HG02870 (cell line): Measurements from ENCODE around the gene RBMS1.
A peak's percentile ranks its signal among the peaks of the same experiment; 100 is the strongest.

Source experiments
- ATAC-seq: cut with Tn5 transposase; IDR thresholded peaks from one replicate; pipeline ENCODE4 v1.9.1; 2021; ENCODE audit warnings: mild to moderate bottlenecking, moderate library complexity; ENCODE audit not compliant: unreplicated experiment

Gene RBMS1

GRCh38 chr2:160232905-160233475, 260.6 kb downstream of the RBMS1 start:
- ATAC-seq, result no peak

DNA sequence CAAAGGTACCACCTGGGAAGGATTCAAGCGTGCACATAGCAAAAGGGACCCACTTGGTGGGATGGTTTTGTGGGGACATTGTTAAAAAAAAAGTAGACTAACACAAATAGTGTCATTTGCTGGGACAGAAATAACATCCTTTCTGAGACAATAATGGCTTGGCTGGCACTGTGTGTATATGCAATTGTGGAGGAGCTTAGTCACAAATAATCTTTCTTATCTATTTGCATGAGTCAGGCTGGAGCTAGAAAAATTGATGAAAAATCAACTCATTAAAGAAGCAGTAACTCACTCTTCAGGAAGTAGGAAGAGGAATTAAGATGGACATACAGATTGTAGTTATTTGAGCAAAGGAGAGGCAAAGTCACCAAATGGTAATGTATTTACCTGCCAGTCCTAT, 264.0 kb downstream of the RBMS1 start:
- ATAC-seq, result no peak

GRCh38 chr2:160228141-160228917, 265.3 kb downstream of the RBMS1 start:
- no peak for ATAC-seq

DNA sequence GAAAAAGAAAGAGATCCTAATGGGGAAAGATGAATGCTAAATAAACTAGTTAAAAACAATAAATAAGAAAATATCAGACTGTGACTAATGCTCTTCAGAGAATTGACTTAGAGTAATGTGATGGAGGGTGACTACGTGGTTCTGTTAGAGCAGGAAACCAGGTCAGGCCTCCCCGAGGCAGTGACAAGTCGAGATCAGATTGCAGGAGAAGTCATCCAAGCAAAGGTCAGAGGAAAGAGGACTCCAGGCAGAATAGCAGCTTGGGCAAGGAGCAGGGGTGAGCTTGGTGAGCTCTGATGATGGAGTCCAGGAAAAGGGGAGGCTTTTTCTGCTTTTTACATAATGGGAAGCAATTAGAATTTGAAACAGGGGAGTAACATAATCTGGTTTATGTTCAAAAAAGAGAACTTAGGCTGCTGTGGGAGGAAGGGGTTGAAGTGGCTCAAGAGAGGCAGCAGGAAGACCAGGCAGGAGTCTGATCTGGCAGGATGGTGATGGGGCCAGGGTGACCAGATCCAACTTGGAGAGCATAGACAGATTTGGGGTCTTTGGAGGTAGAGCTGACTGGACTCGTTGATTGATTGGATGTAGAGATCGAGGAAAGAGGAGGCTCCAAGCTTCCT, 266.2 kb downstream of the RBMS1 start:
- ATAC-seq, result no peak

GRCh38 chr2:160226367-160226766, 267.2 kb downstream of the RBMS1 start:
- ATAC-seq, result no peak

GRCh38 chr2:160225722-160226121, 267.9 kb downstream of the RBMS1 start:
- no peak for ATAC-seq

DNA sequence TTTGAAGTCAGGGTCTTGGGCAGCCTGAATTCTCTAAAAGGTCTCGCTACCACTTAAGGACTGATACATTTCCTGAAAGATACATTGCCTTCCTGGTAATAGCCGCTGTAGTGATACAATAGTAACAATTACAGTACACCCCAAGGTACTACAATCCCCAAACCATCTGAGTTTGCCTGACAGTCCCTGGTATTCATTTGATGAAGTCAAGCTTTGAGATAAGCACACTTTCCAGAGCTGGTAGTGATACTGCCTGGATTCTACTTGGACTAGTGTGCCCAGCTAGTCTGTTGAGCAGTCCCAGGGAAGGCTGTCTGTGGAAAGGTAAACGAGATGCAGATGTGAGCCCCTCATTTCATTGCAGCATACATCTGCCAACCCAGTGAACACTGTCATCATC, 269.1 kb downstream of the RBMS1 start:
- peak; percentile 17 for ATAC-seq

GRCh38 chr2:160224060-160224459, 269.5 kb downstream of the RBMS1 start:
- peak; percentile 96 for ATAC-seq

DNA sequence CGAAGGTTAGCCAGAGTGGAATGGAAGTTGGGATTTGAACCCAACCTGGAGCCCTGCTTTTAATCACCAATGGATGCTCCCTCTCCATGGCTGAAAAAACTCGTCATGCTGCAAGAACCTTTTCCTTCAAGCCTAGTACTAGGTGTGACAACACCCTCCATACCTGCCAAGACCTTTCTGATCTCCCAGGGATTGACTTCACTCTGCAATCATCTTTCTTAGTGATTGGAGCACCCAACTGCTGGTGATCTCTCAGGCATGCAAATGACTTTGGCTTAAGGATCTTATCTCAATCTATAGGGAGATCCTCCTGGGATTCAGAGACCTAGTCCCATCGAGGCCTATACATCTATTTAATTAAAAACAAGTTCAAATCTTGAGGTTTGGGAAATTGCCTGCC, 270.0 kb downstream of the RBMS1 start:
- ATAC-seq, result no peak

- ATAC-seq, result no peak
Observed at GRCh38 chr2:160222546-160223283, 270.9 kb downstream of the RBMS1 start.
